Panc1 (cell line): ENCODE data around the gene NR6A1. TPM values are rescaled to one million over a fixed set of nuclear protein-coding genes. Genes with fewer than 3 reads are reported as not detected.

Experiments
- ATAC-seq: fragments of 200-7000 bp; cut with Tn5 transposase; 2 replicates; pipeline ENCODE4 v1.9.1; 2020; ENCODE audit warnings: mild to moderate bottlenecking, moderate library complexity
- BruUV-seq: library from RNA; stranded (reverse); fragments of 400-500 nt; replicated peaks from 2 replicates; lab custom pipeline; 2021; lab: Mats Ljungman, UMichigan
- CTCF ChIA-PET: fragments of 300-600 bp; sonication (Branson Sonifier 250); formaldehyde crosslinking; loops from one replicate; lab custom pipeline; 2022; ENCODE audit warnings: antibody characterized with exemption; lab: Charles Lee
- POLR2A ChIA-PET: fragments of 300-600 bp; sonication (Branson Sonifier 250); formaldehyde crosslinking; loops from one replicate; lab custom pipeline; 2022; ENCODE audit warnings: antibody characterized with exemption; lab: Charles Lee
- DNase-seq: peaks from one replicate; pipeline ENCODE4 v3.0.0-alpha.2; 2010; ENCODE audit warnings: low read depth, low spot score
- H3K27ac ChIP-seq: 2 replicates; pipeline ENCODE4 v1.5.1; 2011; ENCODE audit warnings: mild to moderate bottlenecking, low read length, inconsistent platforms
- H3K27me3 ChIP-seq: fragments of 200-500 bp; sonication (Bioruptor generic); 2 replicates; pipeline ENCODE4 v1.6.0; 2014; ENCODE audit warnings: low read length, inconsistent platforms; ENCODE audit not compliant: control insufficient read depth, insufficient read depth
- H3K36me3 ChIP-seq: fragments of 200-500 bp; sonication (Bioruptor generic); 2 replicates; pipeline ENCODE4 v1.5.1; 2014; ENCODE audit warnings: inconsistent platforms, mild to moderate bottlenecking, low read length, moderate library complexity; ENCODE audit not compliant: control insufficient read depth, insufficient read depth
- H3K4me1 ChIP-seq: 2 replicates; pipeline ENCODE4 v1.5.1; 2011; ENCODE audit warnings: inconsistent platforms, mild to moderate bottlenecking, low read length, moderate library complexity; ENCODE audit not compliant: control insufficient read depth, insufficient read depth
- H3K4me3 ChIP-seq, 2 experiments: 2 replicates each; pipeline ENCODE4 v1.5.1; 2011 to 2012; ENCODE audit warnings: low read depth in 2 of 2, low read length in 2 of 2, mild to moderate bottlenecking in 2 of 2, inconsistent platforms in 1 of 2, moderate library complexity in 1 of 2
- H3K9me3 ChIP-seq: fragments of 200-500 bp; sonication (Bioruptor generic); 2 replicates; pipeline ENCODE4 v1.5.1; 2014; ENCODE audit warnings: low read depth, mild to moderate bottlenecking, inconsistent platforms, low read length, moderate library complexity; ENCODE audit not compliant: control insufficient read depth, insufficient read depth
- CTCF ChIP-seq: fragments of 450-650 bp; IDR thresholded peaks from 2 replicates; pipeline ENCODE4 v1.5.1; 2017; ENCODE audit warnings: mild to moderate bottlenecking
- POLR2AphosphoS5 ChIP-seq: IDR thresholded peaks from 2 replicates; pipeline ENCODE4 v1.6.1; 2012; ENCODE audit warnings: mild to moderate bottlenecking, low read depth, low read length, moderate library complexity
- SIN3A ChIP-seq: IDR thresholded peaks from 2 replicates; pipeline ENCODE4 v1.6.1; 2012; ENCODE audit warnings: low read depth, mild to moderate bottlenecking, low read length, moderate library complexity, borderline replicate concordance; ENCODE audit not compliant: insufficient read depth
- TCF7L2 ChIP-seq: IDR thresholded peaks from 2 replicates; pipeline ENCODE4 v1.6.1; 2011; ENCODE audit warnings: mild to moderate bottlenecking, low read depth, low read length, inconsistent platforms
- in situ Hi-C: cut with HindIII; loops from 2 replicates; pipeline ENCODE4 v1.10.0; 2016; ENCODE audit warnings: low sequenced_read_pairs, low pct_unique_long_range_greater_than_20kb
- intact Hi-C: fragments of 100-400 bp; cut with micrococcal nuclease; formaldehyde crosslinking; loops from one replicate; pipeline ENCODE4 v1.10.0; 2022; ENCODE audit not compliant: unreplicated experiment
- total RNA-seq: library from RNA; stranded (reverse); gene quantifications from one replicate; pipeline ENCODE4 v1.2.1, GENCODE V29; 2021; ENCODE audit not compliant: unreplicated experiment
- TF ChIP-seq, protein P1 (sequence below), 2 experiments: IDR thresholded peaks; 2 replicates each; pipeline ENCODE4 v1.6.1; 2011 to 2012; ENCODE audit warnings: low read depth in 2 of 2, control low read depth in 1 of 2, low read length in 1 of 2, mild to moderate bottlenecking in 1 of 2, moderate library complexity in 1 of 2; ENCODE audit not compliant: insufficient read depth in 1 of 2

Gene NR6A1
- total RNA-seq, 1 experiment from 2014 or later: 7.6 TPM

- no peaks in the 10 kb centered on the region for H3K4me1 ChIP-seq
- ChIA-PET CTCF (no interaction called here), POLR2A (no interaction called here)
- TF ChIP-seq, protein P1, sequence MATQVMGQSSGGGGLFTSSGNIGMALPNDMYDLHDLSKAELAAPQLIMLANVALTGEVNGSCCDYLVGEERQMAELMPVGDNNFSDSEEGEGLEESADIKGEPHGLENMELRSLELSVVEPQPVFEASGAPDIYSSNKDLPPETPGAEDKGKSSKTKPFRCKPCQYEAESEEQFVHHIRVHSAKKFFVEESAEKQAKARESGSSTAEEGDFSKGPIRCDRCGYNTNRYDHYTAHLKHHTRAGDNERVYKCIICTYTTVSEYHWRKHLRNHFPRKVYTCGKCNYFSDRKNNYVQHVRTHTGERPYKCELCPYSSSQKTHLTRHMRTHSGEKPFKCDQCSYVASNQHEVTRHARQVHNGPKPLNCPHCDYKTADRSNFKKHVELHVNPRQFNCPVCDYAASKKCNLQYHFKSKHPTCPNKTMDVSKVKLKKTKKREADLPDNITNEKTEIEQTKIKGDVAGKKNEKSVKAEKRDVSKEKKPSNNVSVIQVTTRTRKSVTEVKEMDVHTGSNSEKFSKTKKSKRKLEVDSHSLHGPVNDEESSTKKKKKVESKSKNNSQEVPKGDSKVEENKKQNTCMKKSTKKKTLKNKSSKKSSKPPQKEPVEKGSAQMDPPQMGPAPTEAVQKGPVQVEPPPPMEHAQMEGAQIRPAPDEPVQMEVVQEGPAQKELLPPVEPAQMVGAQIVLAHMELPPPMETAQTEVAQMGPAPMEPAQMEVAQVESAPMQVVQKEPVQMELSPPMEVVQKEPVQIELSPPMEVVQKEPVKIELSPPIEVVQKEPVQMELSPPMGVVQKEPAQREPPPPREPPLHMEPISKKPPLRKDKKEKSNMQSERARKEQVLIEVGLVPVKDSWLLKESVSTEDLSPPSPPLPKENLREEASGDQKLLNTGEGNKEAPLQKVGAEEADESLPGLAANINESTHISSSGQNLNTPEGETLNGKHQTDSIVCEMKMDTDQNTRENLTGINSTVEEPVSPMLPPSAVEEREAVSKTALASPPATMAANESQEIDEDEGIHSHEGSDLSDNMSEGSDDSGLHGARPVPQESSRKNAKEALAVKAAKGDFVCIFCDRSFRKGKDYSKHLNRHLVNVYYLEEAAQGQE (IDR thresholded peaks at IDR 0.05; ENCODE audit: insufficient read depth in 1 of 2, low read depth in 2 of 2, low read length in 1 of 2): no peak
- TF ChIP-seq CTCF (no peak), SIN3A (no peak), TCF7L2 (no peak), POLR2AphosphoS5 (no peak)
- no peak overlapping the region for H3K4me3 ChIP-seq
- H3K9me3 ChIP-seq: no peaks in the 10 kb centered on the region
- H3K27me3 ChIP-seq: no peaks in the 10 kb centered on the region
- ATAC-seq (no peak), DNase-seq (no peak)
- H3K36me3 ChIP-seq: no peaks in the 10 kb centered on the region
- BruUV-seq: TSS peak; percentile 30
- intact Hi-C loops (no loop called here), in situ Hi-C loops (no loop called here)
- H3K27ac ChIP-seq: no peak overlapping the region
Measured at GRCh38 chr9:124635285-124635684, 135.8 kb downstream of the NR6A1 start.

DNA sequence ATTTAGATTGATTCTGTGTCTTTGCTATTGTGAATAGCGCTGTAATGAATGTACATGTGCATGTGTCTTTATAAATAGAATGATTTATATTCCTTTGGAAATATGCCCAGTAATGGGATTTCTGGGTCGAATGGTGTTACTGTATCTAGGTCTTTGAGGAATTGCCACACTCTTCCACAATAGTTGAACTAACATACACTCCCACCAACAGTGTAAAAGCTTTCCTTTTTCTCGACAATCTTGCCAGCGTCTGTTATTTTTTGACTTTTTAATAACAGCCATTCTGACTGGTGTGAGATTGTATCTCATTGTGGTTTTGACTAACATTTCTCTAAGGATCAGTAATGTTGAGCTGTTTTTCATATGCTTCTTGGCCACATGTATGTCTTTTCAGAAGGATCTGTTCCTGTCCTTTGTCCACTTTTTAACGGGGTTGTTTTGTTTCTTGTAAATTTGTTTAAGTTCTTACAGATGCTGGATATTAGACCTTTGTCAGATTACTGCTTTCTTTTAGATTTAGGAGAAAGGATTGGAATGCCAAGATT lies 139.0 kb downstream of the NR6A1 start:
- Histone ChIP-seq H3K36me3 (no peaks in the 10 kb centered on the region), H3K27ac (no peak overlapping the region), H3K4me1 (no peaks in the 10 kb centered on the region; the same call in 1 of the 2 replicates), H3K9me3 (no peaks in the 10 kb centered on the region), H3K27me3 (no peaks in the 10 kb centered on the region), H3K4me3 (no peak overlapping the region)
- CTCF ChIA-PET: no interaction called here
- DNase-seq (no peak), ATAC-seq (no peak)
- in situ Hi-C loops (no loop called here), intact Hi-C loops (no loop called here)
- TF ChIP-seq POLR2AphosphoS5 (no peak), TCF7L2 (no peak), CTCF (no peak), SIN3A (no peak)
- TF ChIP-seq, protein P1 (IDR thresholded peaks at IDR 0.05; ENCODE audit: insufficient read depth in 1 of 2, low read depth in 2 of 2, low read length in 1 of 2): no peak
- POLR2A ChIA-PET: no interaction called here
- no TSS peak for BruUV-seq
